HL-60/S4 treated with retinoic acid at 250 ng/mL for 4 days and 3 days (cell line): ENCODE data around the gene FASTKD3.

Source experiments
- in situ Hi-C: fragments of 300-500 bp; cut with MboI; formaldehyde crosslinking; loops from 2 replicates; pipeline ENCODE4 v1.7.0; 2022; ENCODE audit warnings: low sequenced_read_pairs

Gene FASTKD3

DNA sequence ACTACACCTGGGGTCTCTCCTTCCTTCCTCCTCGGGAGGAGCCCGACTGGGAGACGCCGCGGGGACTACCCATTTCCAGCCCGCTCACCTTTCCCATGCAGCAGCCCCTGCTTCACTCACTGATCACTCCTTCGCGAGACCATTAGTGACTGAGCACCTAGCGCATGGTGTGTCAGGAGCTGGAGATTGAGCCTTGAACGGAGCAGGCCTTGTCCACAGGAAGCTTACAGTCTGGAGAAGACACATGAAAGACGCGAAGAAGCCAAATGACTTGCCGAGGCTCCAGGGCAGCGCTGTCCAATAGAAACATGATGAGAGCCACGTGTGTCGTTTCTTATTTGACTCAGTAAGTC is 17.6 kb downstream of the FASTKD3 start:
- in situ Hi-C loops, result no loop called here

DNA sequence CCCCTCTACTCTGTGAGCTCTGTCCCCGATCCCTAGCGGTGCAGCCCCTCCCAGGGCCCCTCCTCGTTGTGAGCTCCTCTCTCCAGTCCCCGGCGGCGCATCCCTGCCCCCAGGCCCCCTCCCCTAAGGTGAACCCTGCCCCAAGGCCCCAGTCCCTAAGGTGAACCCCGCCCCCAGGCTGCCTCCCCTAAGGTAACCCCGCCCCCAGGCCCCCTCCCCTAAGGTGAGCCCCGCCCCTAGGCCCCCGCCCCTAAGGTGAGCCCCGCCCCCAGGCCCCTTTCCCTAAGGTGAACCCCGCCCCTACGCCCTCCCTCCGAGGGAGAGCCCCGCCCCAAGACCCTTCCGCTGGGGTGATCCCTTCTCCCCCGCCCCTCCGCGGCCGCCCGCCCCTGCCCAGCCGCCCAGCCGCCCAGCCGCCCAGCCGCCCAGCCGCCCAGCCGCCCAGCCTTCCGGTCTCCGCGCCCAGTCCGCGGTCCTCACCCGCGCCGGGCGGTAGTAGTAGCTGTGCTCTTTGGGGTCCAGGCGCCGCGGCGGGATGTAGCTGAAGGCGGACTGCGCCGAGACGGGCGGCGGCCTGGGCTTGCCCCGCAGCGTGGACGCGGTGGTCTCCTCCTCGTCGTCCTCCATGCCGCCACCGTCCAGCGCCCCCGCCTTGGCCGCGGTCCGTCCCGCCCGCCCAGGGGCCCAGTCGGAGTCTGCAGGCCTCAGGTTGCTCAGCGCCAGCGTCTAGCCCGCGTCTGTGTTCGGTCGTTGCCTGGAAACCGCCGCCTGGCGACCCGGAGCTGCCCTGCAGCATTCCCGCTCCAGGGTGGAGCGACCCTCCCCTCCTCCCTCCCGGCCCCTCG is 18.2 kb downstream of the FASTKD3 start, which contains the start of gene CFAP90:
TSS of gene CFAP90 (minus strand) at position 739 of the 845 bp plus-strand sequence. CDS start at position 627, 112 bp downstream.
- in situ Hi-C loops, result no loop called here

- in situ Hi-C loops, result no loop called here
Observed at GRCh38 chr5:7849681-7850394, 19.0 kb downstream of the FASTKD3 start.

DNA sequence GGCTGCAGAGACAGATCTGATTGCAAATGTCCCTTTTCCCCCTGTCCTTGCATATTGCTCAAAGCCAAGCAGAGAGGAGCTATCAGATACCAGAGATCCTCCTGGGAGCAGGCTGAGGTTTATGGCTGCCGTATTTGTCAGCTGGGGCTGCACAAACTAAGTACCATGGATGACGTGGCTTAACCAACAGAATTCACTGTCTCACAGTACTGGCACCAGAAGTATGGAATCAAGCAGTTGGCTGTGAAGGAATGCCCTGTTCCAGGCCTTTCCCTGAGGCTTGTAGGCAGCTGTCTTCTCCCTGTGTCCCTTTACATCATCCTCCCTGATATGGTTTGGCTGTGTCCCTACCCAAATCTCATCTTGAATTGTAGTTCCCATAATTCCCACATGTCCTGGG is 20.5 kb downstream of the FASTKD3 start:
- in situ Hi-C loops, result no loop called here

DNA sequence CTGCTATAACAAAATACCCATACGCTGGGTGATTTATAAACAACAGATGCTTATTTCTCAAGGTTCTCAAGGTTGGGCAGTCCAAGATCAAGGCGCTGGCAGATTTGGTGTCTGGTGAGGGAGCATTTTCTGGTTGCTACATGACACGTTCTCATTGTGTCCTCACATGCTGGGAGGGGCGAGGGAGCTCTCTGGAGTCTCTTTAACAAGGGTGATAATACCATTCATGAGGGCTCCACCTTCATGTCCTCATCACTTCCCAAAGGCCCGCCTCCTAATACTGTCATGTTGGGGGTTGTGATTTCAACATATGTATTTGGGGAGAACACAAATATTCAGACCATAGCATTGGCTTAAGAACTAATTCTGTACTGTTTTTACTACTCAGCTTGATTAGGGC is 22.5 kb downstream of the FASTKD3 start:
- in situ Hi-C loops, result no loop called here

- in situ Hi-C loops, result no loop called here
Observed at GRCh38 chr5:7845557-7845956, 23.3 kb downstream of the FASTKD3 start.

DNA sequence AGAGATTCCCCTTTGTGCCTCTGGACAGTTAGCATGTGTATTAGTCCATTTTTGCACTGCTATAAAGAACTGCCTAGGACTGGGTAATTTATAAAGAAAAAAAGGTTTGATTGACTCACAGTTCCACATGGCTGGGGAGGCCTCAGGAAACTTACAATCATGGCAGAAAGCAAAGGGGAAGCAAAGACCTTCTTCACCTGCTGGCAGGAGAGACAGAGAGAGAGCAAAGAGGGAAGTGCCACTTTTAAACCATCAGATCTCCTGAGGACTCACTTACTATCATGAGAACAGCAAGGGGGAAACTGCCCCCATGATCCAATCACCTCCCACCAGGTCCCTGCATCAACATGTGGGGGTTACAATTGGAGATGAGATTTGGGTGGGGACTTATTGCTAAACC is 23.9 kb downstream of the FASTKD3 start:
- in situ Hi-C loops, result no loop called here

GRCh38 chr5:7842531-7842930 is 26.3 kb downstream of the FASTKD3 start:
- in situ Hi-C loops, result no loop called here

DNA sequence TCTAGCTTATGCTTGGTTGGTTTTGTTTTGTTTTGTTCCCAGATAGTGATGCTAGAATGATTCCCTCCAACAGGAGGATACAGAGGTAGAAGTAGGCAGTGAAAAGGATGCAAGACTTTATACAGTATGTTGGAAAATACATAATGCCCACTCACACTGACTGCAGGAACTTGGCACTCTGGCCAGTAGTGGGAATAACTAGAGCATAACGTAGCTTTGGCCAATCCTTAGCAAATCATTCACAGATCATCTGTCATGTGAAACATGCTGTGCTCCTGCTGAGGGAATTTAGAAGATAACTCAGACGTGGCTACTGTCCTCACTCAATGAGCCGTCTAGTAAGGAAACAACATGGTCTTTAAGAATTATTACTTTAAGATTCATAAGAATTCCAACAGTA is 31.4 kb downstream of the FASTKD3 start:
- in situ Hi-C loops, result no loop called here

DNA sequence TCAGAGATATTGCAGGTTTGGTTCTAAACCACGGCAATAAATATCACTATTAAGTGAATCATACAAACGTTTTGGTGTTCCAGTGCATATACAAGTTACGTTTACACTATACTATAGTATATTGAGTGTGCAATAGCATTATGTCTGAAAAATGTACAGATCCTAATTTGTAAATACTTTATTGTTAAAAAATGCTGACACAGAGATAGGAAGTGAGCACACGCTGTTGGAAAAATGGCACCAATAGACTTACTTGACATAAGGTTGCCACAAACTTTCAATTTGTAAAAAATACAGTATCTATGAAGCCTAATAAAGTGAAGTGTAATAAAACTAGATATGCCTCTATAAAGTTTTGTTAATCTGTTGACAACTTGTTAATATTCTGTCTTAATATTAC is 33.8 kb downstream of the FASTKD3 start:
- in situ Hi-C loops, result no loop called here

DNA sequence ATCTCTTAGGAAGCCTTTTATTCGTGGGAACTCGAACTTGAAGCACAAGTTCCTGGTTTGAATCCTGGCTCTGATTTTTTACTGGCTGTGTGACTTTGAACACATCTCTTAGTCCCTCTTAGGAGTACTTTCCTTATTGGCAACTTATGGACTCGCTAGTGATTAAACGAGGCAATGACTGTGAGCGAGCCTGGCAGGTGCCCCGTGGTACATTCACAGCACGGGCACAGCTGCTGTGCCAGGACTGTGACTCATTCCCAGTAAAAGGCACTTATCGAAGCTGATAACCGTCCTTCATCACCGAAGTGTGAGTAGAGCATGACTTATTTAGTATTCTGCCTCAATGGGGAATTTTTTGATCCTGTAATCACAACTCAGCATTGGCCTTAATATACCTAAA is 40.6 kb downstream of the FASTKD3 start:
- in situ Hi-C loops, result no loop called here

- in situ Hi-C loops, result no loop called here
Observed at GRCh38 chr5:7827610-7828009, 41.2 kb downstream of the FASTKD3 start.

- in situ Hi-C loops, result no loop called here
Observed at GRCh38 chr5:7825630-7826029, 43.2 kb downstream of the FASTKD3 start.

- in situ Hi-C loops, result no loop called here
Observed at GRCh38 chr5:7824995-7825394, 43.8 kb downstream of the FASTKD3 start.

GRCh38 chr5:7823594-7823993 is 45.2 kb downstream of the FASTKD3 start:
- in situ Hi-C loops, result no loop called here

DNA sequence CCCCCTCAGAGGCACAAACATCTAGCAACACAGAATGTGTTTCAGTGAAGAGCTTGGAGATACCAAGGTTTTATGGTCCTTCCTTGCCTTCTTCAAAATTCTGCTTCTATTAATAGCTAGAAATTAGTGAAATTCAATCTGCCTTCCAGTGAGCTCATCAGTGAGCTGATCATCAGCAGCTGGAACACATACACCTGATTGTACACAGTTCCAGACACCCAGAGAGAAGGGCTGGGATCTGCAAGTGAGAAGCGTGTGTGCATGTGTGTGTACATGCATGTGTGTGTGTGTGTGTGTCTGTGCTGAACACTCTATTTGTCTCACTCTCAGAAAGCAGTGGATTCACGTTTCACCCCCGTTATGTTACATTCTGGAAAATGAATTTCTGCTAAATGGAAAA is 46.4 kb downstream of the FASTKD3 start:
- in situ Hi-C loops, result no loop called here

DNA sequence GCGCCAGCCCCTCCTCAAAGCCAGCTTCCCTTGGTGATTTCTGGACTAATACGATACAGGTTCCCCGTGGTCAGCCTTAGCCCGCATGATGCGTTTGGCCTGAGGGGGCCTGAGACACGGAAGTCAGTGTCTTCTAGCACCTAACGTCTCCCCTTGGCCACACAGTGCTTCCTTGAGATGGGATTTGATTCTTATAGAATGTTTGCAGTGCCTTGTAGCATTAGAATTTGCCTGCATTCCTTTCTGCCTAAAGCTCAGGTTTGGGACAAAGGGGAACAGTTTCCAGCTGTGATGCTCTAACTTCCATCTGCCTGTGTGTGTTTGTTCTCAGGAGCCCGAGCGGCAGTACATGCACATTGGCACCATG is 52.3 kb downstream of the FASTKD3 start:
- in situ Hi-C loops, result no loop called here

GRCh38 chr5:7815892-7816534 is 52.8 kb downstream of the FASTKD3 start:
- in situ Hi-C loops, result no loop called here

DNA sequence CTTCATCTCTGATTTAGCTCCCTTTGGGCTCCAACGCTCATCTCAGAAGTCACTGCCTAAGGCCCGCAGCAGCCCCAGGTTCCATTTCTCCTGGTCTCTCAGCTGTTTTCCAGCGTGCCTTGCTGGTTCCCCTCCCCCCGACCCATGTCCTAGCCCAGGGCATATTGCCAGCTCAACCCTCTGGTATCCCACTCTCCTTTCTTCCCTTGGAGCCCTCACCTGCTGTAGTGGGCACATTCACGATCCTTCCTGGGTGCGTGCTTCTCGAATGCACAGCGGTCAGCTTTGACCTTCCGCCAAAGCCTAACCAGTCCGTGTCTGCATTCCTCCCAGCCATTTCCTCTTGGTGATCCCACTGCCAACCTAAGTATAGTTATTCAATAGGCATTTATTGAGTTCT is 54.0 kb downstream of the FASTKD3 start:
- in situ Hi-C loops, result no loop called here

- in situ Hi-C loops, result no loop called here
Observed at GRCh38 chr5:7813576-7813975, 55.3 kb downstream of the FASTKD3 start.

DNA sequence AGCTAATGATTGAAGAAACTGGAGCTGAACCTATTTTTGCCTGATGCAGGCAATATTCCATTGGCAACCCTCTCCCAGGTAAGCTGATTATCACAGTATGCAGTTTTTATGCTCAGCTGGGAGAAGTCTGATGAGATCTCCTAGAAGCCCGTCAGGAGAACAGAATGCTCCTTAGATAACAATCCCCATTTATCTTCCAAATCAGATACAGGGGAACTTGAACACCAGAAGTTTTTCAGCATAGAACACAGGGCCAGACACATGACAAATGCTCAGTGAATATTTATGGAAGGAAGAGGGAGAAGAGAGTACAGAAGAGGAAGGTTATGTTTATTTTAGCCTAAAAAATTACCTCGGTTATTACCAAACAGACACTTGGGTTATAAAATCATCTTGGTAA is 55.8 kb downstream of the FASTKD3 start:
- in situ Hi-C loops, result no loop called here

- in situ Hi-C loops, result no loop called here
Observed at GRCh38 chr5:7811715-7812114, 57.1 kb downstream of the FASTKD3 start.
